Measurements from ENCODE around the gene ADCY3. TPM values are rescaled to one million over a fixed set of nuclear protein-coding genes. Genes with fewer than 3 reads are reported as not detected.

The ADCY3 gene
- total RNA-seq, 4 donors from 2014 or later, result 11.7 to 80.2 (median 22.6) TPM

- no peaks in the 10 kb centered on the region for H3K27me3 ChIP-seq
- peaks cover 0 to 14% (median 6%) of the 10 kb centered on the region in 4 donors for H3K4me1 ChIP-seq
- H3K9me3 ChIP-seq, result no peaks in the 10 kb centered on the region
- no peaks in the 10 kb centered on the region for H3K36me3 ChIP-seq
- no peak for TF ChIP-seq EP300 (IDR thresholded peaks at IDR 0.05; ENCODE audit: low read depth)
- TF ChIP-seq POLR2A (IDR thresholded peaks at IDR 0.05), result no peak
- no peak for TF ChIP-seq POLR2AphosphoS5 (IDR thresholded peaks at IDR 0.05)
- no peak for TF ChIP-seq CTCF (IDR thresholded peaks at IDR 0.05)
- no peak for DNase-seq
- 85 to 95% methylated on average over 3 to 6 of the region's 6 CpGs for WGBS, 2 donors (ENCODE audit: low coverage in 1 of 2)
- H3K27ac ChIP-seq, result peak overlapping the region in 2 of 4 donors; percentile 12 to 41
- H3K4me3 ChIP-seq, result no peak overlapping the region
- in situ Hi-C loops (cut with MboI; ENCODE audit: low pct_ligation_motif_present in 1 of 4, low pct_unique_long_range_greater_than_20kb in 1 of 4, low sequenced_read_pairs in 3 of 4) (no loop called here), intact Hi-C loops (cut with DNase I; ENCODE audit: low total_unique reads) (no loop called here)
These were observed 62.3 kb downstream of the ADCY3 start for GRCh38 chr2:24857746-24858145.

- intact Hi-C loops (cut with DNase I; ENCODE audit: low total_unique reads) (no loop called here), in situ Hi-C loops (cut with MboI; ENCODE audit: low pct_ligation_motif_present in 1 of 4, low pct_unique_long_range_greater_than_20kb in 1 of 4, low sequenced_read_pairs in 3 of 4) (no loop called here)
- DNase-seq, result no peak
- no peak for TF ChIP-seq POLR2AphosphoS5 (IDR thresholded peaks at IDR 0.05)
- TF ChIP-seq CTCF (IDR thresholded peaks at IDR 0.05), result no peak
- TF ChIP-seq EP300 (IDR thresholded peaks at IDR 0.05; ENCODE audit: low read depth), result no peak
- TF ChIP-seq POLR2A (IDR thresholded peaks at IDR 0.05), result no peak
- no peak overlapping the region for H3K4me3 ChIP-seq
- peaks cover 0 to 14% (median 6%) of the 10 kb centered on the region in 4 donors for H3K4me1 ChIP-seq
- H3K36me3 ChIP-seq, result no peaks in the 10 kb centered on the region
- WGBS, 2 donors (ENCODE audit: low coverage in 1 of 2), result 67 to 100% methylated on average over 1 to 5 of the region's 5 CpGs
- peak overlapping the region in 2 of 4 donors; percentile 12 to 53 for H3K27ac ChIP-seq
- H3K9me3 ChIP-seq, result no peaks in the 10 kb centered on the region
- no peaks in the 10 kb centered on the region for H3K27me3 ChIP-seq
These were observed 63.2 kb downstream of the ADCY3 start for GRCh38 chr2:24856791-24857211.

- WGBS, 2 donors (ENCODE audit: low coverage in 1 of 2), result 23% methylated on average over 4 of the region's 4 CpGs; no CpG with 5 or more reads in 1 of the 2 donors
- H3K27ac ChIP-seq, result peak overlapping the region; percentile 18 to 53 (median 38)
- no peaks in the 10 kb centered on the region for H3K36me3 ChIP-seq
- intact Hi-C loops (cut with DNase I; ENCODE audit: low total_unique reads), result no loop called here
- H3K27me3 ChIP-seq, result no peaks in the 10 kb centered on the region
- TF ChIP-seq CTCF (IDR thresholded peaks at IDR 0.05), result no peak
- TF ChIP-seq POLR2AphosphoS5 (IDR thresholded peaks at IDR 0.05), result no peak
- no peak for TF ChIP-seq POLR2A (IDR thresholded peaks at IDR 0.05)
- TF ChIP-seq EP300 (IDR thresholded peaks at IDR 0.05; ENCODE audit: low read depth), result no peak
- no peak for DNase-seq
- in situ Hi-C loops (cut with MboI; ENCODE audit: low pct_ligation_motif_present in 1 of 4, low pct_unique_long_range_greater_than_20kb in 1 of 4, low sequenced_read_pairs in 3 of 4), result no loop called here
- H3K9me3 ChIP-seq, result no peaks in the 10 kb centered on the region
- no peak overlapping the region for H3K4me3 ChIP-seq
- peaks cover 0 to 14% (median 6%) of the 10 kb centered on the region in 4 donors for H3K4me1 ChIP-seq
These were observed 64.3 kb downstream of the ADCY3 start for GRCh38 chr2:24855726-24856125.

GRCh38 chr2:24855022-24855622 is 64.9 kb downstream of the ADCY3 start:
- Histone ChIP-seq H3K27ac (peak overlapping the region; percentile 18 to 53 (median 38)), H3K27me3 (no peaks in the 10 kb centered on the region), H3K4me1 (peaks cover 0 to 14% (median 6%) of the 10 kb centered on the region in 4 donors), H3K4me3 (no peak overlapping the region), H3K36me3 (no peaks in the 10 kb centered on the region), H3K9me3 (no peaks in the 10 kb centered on the region)
- 78 to 97% methylated on average over 6 to 8 of the region's 8 CpGs for WGBS, 2 donors (ENCODE audit: low coverage in 1 of 2)
- no peak for TF ChIP-seq POLR2AphosphoS5 (IDR thresholded peaks at IDR 0.05)
- TF ChIP-seq POLR2A (IDR thresholded peaks at IDR 0.05), result no peak
- TF ChIP-seq EP300 (IDR thresholded peaks at IDR 0.05; ENCODE audit: low read depth), result no peak
- no peak for TF ChIP-seq CTCF (IDR thresholded peaks at IDR 0.05)
- in situ Hi-C loops (cut with MboI; ENCODE audit: low pct_ligation_motif_present in 1 of 4, low pct_unique_long_range_greater_than_20kb in 1 of 4, low sequenced_read_pairs in 3 of 4) (no loop called here), intact Hi-C loops (cut with DNase I; ENCODE audit: low total_unique reads) (no loop called here)
- DNase-seq, result no peak
